Tibial nerve (tissue), 4 donors: ENCODE measurements around the gene DCTN4. TPM values are rescaled to one million over a fixed set of nuclear protein-coding genes. Genes with fewer than 3 reads are reported as not detected.

Source experiments
- DNase-seq, 2 donors: peaks; one replicate each; pipeline ENCODE4 v3.0.0-alpha.2; 2019; ENCODE audit warnings: low spot score in 2 of 2
- H3K27ac ChIP-seq, 4 donors: fragments of 200-600 bp; sonication (generic) in 3 of 4; one replicate each; pipeline ENCODE4 v1.5.1; 2017 to 2019; ENCODE audit warnings: mild to moderate bottlenecking in 1 of 4
- H3K27me3 ChIP-seq, 2 donors: fragments of 200-600 bp; sonication (generic) in 1 of 2; one replicate each; pipeline versions ENCODE4 v1.5.1 to v1.6.0; 2017 to 2019
- H3K36me3 ChIP-seq, 3 donors: fragments of 200-600 bp; sonication (generic); one replicate each; pipeline ENCODE4 v1.5.1; 2018 to 2019
- H3K4me1 ChIP-seq, 4 donors: fragments of 200-600 bp; sonication (generic) in 3 of 4; one replicate each; pipeline ENCODE4 v1.5.1; 2017 to 2019
- H3K4me3 ChIP-seq, 4 donors: fragments of 200-600 bp; sonication (generic) in 3 of 4; one replicate each; pipeline ENCODE4 v1.5.1; 2017 to 2019; ENCODE audit warnings: mild to moderate bottlenecking in 1 of 4, moderate library complexity in 1 of 4
- H3K9me3 ChIP-seq, 4 donors: fragments of 200-600 bp; sonication (generic) in 3 of 4; one replicate each; pipeline ENCODE4 v1.5.1; 2017 to 2019
- CTCF ChIP-seq, 5 experiments: fragments of 200-600 bp in 3 of 5; fragments of 450-650 bp in 2 of 5; sonication (generic) in 3 of 5; IDR thresholded peaks; one replicate each; pipeline ENCODE4 v1.5.1; 2016 to 2019; ENCODE audit warnings: antibody characterized with exemption in 5 of 5, mild to moderate bottlenecking in 3 of 5, moderate library complexity in 2 of 5
- EP300 ChIP-seq, 2 donors: sonication (generic); formaldehyde crosslinking; IDR thresholded peaks; one replicate each; pipeline ENCODE4 v1.6.1; 2017; ENCODE audit warnings: antibody characterized with exemption in 2 of 2, mild to moderate bottlenecking in 1 of 2
- POLR2A ChIP-seq, 2 donors: fragments of 450-650 bp; IDR thresholded peaks; one replicate each; pipeline ENCODE4 v1.6.1; 2017; ENCODE audit warnings: antibody characterized with exemption in 2 of 2, mild to moderate bottlenecking in 2 of 2, moderate library complexity in 2 of 2
- WGBS, 2 donors: methylation state at CpG; one replicate each; pipeline ENCODE4 v1.1.5; 2018; 5-methylcytosine and 5-hydroxymethylcytosine counted together
- total RNA-seq, 4 donors: library from RNA; depleted of rRNA; stranded (reverse); fragments of >200 nt; gene quantifications; one replicate each; pipeline ENCODE4 v1.1.0, GENCODE V29; 2016

Gene DCTN4
- total RNA-seq, 4 donors from 2014 or later = 38.0 to 80.2 (median 63.4) TPM

GRCh38 chr5:150762211-150762610, 3.4 kb upstream of the DCTN4 start:
- Histone ChIP-seq H3K27me3 (no peaks in the 10 kb centered on the region), H3K4me1 (peaks cover 0 to 31% (median 12%) of the 10 kb centered on the region in 4 donors), H3K9me3 (no peaks in the 10 kb centered on the region), H3K36me3 (no peaks in the 10 kb centered on the region), H3K27ac (peak overlapping the region in 3 of 4 donors; percentile 55 to 83 (median 71)), H3K4me3 (no peak overlapping the region)
- no peak for DNase-seq
- 88 to 91% methylated on average over 5 of the region's 5 CpGs for WGBS, 2 donors
- TF ChIP-seq POLR2A (IDR thresholded peaks at IDR 0.05) (no peak), CTCF (IDR thresholded peaks at IDR 0.05) (no peak), EP300 (IDR thresholded peaks at IDR 0.05) (no peak)

GRCh38 chr5:150759334-150759583, 442 bp upstream of the DCTN4 start:
- H3K27ac ChIP-seq = peak overlapping the region; percentile 94 to 98 (median 98)
- 65 to 76% methylated on average over 4 of the region's 4 CpGs for WGBS, 2 donors
- peaks cover 0 to 57% (median 13%) of the 10 kb centered on the region in 4 donors for H3K4me1 ChIP-seq
- no peaks in the 10 kb centered on the region for H3K9me3 ChIP-seq
- H3K27me3 ChIP-seq = no peaks in the 10 kb centered on the region
- H3K4me3 ChIP-seq = peak overlapping the region; percentile 45 to 60 (median 56)
- no peak for DNase-seq
- H3K36me3 ChIP-seq = peaks cover 0 to 18% (median 0%) of the 10 kb centered on the region in 3 donors
- TF ChIP-seq EP300 (IDR thresholded peaks at IDR 0.05) (no peak), POLR2A (IDR thresholded peaks at IDR 0.05) (no peak), CTCF (IDR thresholded peaks at IDR 0.05) (no peak)

GRCh38 chr5:150758203-150758530, 650 bp downstream of the DCTN4 start:
- 2 to 4% methylated on average over 12 of the region's 12 CpGs for WGBS, 2 donors
- peak overlapping the region; percentile 94 to 98 (median 98) for H3K27ac ChIP-seq
- no peak for DNase-seq

GRCh38 chr5:150757087-150757649, 1.6 kb downstream of the DCTN4 start:
- no peak for TF ChIP-seq POLR2A (IDR thresholded peaks at IDR 0.05)
- Histone ChIP-seq H3K9me3 (no peaks in the 10 kb centered on the region), H3K27me3 (no peaks in the 10 kb centered on the region), H3K36me3 (peaks cover 0 to 39% (median 0%) of the 10 kb centered on the region in 3 donors), H3K27ac (peak overlapping the region in 3 of 4 donors; percentile 15 to 98 (median 98)), H3K4me1 (peaks cover 0 to 51% (median 11%) of the 10 kb centered on the region in 4 donors), H3K4me3 (peak overlapping the region in 2 of 4 donors; percentile 60 to 69)
- WGBS, 2 donors = 64 to 72% methylated on average over 1 of the region's 1 CpG
- DNase-seq = no peak

More at GRCh38 chr5:150758203-150758530, 650 bp downstream of the DCTN4 start:
- peak overlapping the region; percentile 45 to 69 (median 58) for H3K4me3 ChIP-seq
- no peaks in the 10 kb centered on the region for H3K9me3 ChIP-seq
- peaks cover 0 to 57% (median 11%) of the 10 kb centered on the region in 4 donors for H3K4me1 ChIP-seq
- H3K27me3 ChIP-seq = no peaks in the 10 kb centered on the region
- H3K36me3 ChIP-seq = peaks cover 0 to 29% (median 0%) of the 10 kb centered on the region in 3 donors
- TF ChIP-seq POLR2A (IDR thresholded peaks at IDR 0.05) (no peak), CTCF (IDR thresholded peaks at IDR 0.05) (no peak), EP300 (IDR thresholded peaks at IDR 0.05) (no peak)

- DNase-seq = no peak
- Histone ChIP-seq H3K9me3 (no peaks in the 10 kb centered on the region), H3K36me3 (peaks cover 0 to 56% (median 0%) of the 10 kb centered on the region in 3 donors), H3K4me3 (no peak overlapping the region), H3K27me3 (no peaks in the 10 kb centered on the region), H3K27ac (no peak overlapping the region), H3K4me1 (peaks cover 0 to 62% (median 7%) of the 10 kb centered on the region in 4 donors)
- TF ChIP-seq EP300 (IDR thresholded peaks at IDR 0.05) (no peak), CTCF (IDR thresholded peaks at IDR 0.05) (no peak), POLR2A (IDR thresholded peaks at IDR 0.05) (no peak)
- 93% methylated on average over 1 of the region's 1 CpG for WGBS, 2 donors
Measured at GRCh38 chr5:150753863-150754262, 5.0 kb downstream of the DCTN4 start.
